ENCODE data around the gene LGR4. TPM values are rescaled to one million over a fixed set of nuclear protein-coding genes. Genes with fewer than 3 reads are reported as not detected.

The LGR4 gene
- total and polyA plus RNA-seq, 2 donors (not counting 1 experiment from before 2014, with no cell fraction given): 0.92 to 3.3 TPM

DNA sequence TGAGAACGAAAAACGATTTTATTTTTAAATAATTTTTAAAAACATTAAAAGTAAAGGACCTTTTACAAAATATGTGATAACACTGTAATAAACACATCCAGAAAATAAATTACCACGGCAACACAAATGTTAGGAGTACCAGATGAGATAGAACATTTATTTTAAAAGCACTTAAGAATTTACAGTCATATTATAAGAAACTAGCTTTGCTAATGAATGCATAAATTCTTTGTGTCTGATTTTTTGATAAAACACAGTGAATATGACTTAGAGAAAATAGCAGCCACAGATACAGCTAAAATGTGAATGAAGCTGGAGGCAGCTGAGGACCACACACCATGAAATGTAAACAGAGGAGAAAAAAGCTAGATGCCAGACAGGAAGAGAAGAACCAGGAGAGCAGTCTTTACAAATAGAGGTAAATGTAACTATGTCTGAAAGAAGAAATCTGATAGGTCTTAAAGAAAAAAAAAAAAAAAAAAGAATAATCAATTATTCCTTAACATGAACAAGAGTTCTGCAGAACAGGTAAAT lies 124.2 kb downstream of the LGR4 start:
- ATAC-seq (ENCODE audit: low read depth): no peak
- POLR2A ChIA-PET: no interaction called here
- no peak overlapping the region for H3K27ac ChIP-seq (ENCODE audit: low read length in 2 of 2)
- Mint-ChIP-seq H3K4me3 (no peak overlapping the region), H3K9me3 (ENCODE audit: insufficient read depth) (no peaks in the 10 kb centered on the region), H3K27me3 (no peaks in the 10 kb centered on the region), H3K27ac (no peak overlapping the region), H3K4me1 (no peaks in the 10 kb centered on the region)
- no peaks in the 10 kb centered on the region for H4K20me1 ChIP-seq (ENCODE audit: control insufficient read depth, insufficient read depth, low read length, poor library complexity, severe bottlenecking)
- no peak overlapping the region for H3K9ac ChIP-seq (ENCODE audit: low read length)
- H3K4me1 ChIP-seq (ENCODE audit: control insufficient read depth in 2 of 2, insufficient read depth in 2 of 2, low read length in 2 of 2): no peaks in the 10 kb centered on the region
- WGBS (ENCODE audit: insufficient coverage): no CpG with 5 or more reads among the region's 3 CpGs
- no peak overlapping the region for H3K4me2 ChIP-seq (replicated peaks; ENCODE audit: low read depth, low read length, poor library complexity, severe bottlenecking)
- H3K79me2 ChIP-seq (ENCODE audit: control insufficient read depth, insufficient read depth, low read length): no peaks in the 10 kb centered on the region
- intact Hi-C loops (cut with micrococcal nuclease): no loop called here
- H3K9me3 ChIP-seq (ENCODE audit: control extremely low read depth in 1 of 3, control insufficient read depth in 2 of 3, insufficient read depth in 1 of 3, low read length in 2 of 3): no peaks in the 10 kb centered on the region
- no peaks in the 10 kb centered on the region for H3K36me3 ChIP-seq (replicated peaks in 1 of 2; ENCODE audit: control extremely low read depth in 1 of 2, control insufficient read depth in 1 of 2, extremely low read depth in 1 of 2, insufficient read depth in 2 of 2, low read length in 1 of 2)
- no peaks in the 10 kb centered on the region for H3K27me3 ChIP-seq (replicated peaks in 1 of 4; ENCODE audit: control extremely low read depth in 1 of 4, control insufficient read depth in 3 of 4, insufficient read depth in 4 of 4, low read length in 3 of 4)
- no peak overlapping the region for H2AFZ ChIP-seq (ENCODE audit: insufficient read depth, low read depth, low read length, poor library complexity, severe bottlenecking)
- TF ChIP-seq, protein P1, sequence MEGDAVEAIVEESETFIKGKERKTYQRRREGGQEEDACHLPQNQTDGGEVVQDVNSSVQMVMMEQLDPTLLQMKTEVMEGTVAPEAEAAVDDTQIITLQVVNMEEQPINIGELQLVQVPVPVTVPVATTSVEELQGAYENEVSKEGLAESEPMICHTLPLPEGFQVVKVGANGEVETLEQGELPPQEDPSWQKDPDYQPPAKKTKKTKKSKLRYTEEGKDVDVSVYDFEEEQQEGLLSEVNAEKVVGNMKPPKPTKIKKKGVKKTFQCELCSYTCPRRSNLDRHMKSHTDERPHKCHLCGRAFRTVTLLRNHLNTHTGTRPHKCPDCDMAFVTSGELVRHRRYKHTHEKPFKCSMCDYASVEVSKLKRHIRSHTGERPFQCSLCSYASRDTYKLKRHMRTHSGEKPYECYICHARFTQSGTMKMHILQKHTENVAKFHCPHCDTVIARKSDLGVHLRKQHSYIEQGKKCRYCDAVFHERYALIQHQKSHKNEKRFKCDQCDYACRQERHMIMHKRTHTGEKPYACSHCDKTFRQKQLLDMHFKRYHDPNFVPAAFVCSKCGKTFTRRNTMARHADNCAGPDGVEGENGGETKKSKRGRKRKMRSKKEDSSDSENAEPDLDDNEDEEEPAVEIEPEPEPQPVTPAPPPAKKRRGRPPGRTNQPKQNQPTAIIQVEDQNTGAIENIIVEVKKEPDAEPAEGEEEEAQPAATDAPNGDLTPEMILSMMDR (IDR thresholded peaks at IDR 0.05): no peak
- TF ChIP-seq EZH2 (IDR thresholded peaks at IDR 0.05; ENCODE audit: borderline replicate concordance, insufficient read depth, low read depth, low read length, poor library complexity, severe bottlenecking): no peak
- DNase-seq: no peak
- no peak overlapping the region for H3K4me3 ChIP-seq (ENCODE audit: control extremely low read depth in 1 of 5, extremely low read depth in 1 of 5, insufficient read depth in 1 of 5, low read depth in 2 of 5, low read length in 4 of 5)
- CTCF ChIA-PET: no interaction called here

DNA sequence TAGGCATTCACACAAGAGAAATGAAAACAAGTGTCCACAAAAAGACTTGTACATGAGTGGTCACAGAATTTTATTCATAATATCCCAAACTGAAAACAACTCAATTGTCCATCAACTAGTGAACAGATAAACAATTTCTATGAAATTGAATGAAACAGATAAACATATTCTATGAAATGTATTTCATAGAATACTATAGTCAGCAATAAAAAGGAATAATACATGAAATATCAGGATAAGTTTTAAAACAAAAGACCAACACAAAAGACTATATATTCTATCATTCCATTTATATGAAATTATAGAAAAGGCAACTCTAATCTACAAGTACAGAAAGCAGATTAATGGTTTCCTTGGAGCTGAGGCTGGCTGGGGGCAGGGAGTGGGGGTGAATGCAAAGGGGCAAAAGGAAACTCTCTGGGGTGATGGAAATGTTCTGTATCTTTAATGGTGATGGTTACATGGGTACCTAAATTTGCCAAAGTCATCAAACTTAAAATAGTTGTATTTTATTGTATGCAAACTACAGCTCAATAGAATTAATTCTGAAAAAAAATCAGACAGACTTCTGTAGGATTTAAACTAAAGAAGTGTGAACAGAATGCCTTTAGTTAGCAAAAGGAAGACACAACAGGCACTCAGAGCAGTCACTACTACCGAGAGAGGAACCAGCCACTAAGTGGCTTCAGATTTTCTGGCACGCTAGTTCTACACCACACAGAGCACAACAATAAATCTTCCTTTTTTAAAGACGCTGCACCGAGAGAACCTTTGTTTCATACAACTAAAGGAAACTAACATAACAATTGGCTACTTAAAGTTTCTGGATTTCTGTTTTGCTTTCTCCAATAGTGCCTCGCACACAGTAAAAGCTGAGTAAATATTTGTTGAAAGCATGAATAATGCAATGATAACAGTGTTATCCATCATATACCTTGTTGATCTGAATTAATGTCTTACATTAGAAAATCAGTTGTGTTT lies 124.9 kb downstream of the LGR4 start:
- TF ChIP-seq EZH2 (IDR thresholded peaks at IDR 0.05; ENCODE audit: borderline replicate concordance, insufficient read depth, low read depth, low read length, poor library complexity, severe bottlenecking): no peak
- WGBS (ENCODE audit: insufficient coverage): 88% methylated on average over 2 of the region's 5 CpGs
- Histone ChIP-seq H4K20me1 (ENCODE audit: control insufficient read depth, insufficient read depth, low read length, poor library complexity, severe bottlenecking) (no peaks in the 10 kb centered on the region), H3K36me3 (replicated peaks in 1 of 2; ENCODE audit: control extremely low read depth in 1 of 2, control insufficient read depth in 1 of 2, extremely low read depth in 1 of 2, insufficient read depth in 2 of 2, low read length in 1 of 2) (no peaks in the 10 kb centered on the region), H3K4me2 (replicated peaks; ENCODE audit: low read depth, low read length, poor library complexity, severe bottlenecking) (no peak overlapping the region), H3K79me2 (ENCODE audit: control insufficient read depth, insufficient read depth, low read length) (no peaks in the 10 kb centered on the region), H3K27me3 (replicated peaks in 1 of 4; ENCODE audit: control extremely low read depth in 1 of 4, control insufficient read depth in 3 of 4, insufficient read depth in 4 of 4, low read length in 3 of 4) (no peaks in the 10 kb centered on the region), H3K4me3 (ENCODE audit: control extremely low read depth in 1 of 5, extremely low read depth in 1 of 5, insufficient read depth in 1 of 5, low read depth in 2 of 5, low read length in 4 of 5) (no peak overlapping the region), H3K4me1 (ENCODE audit: control insufficient read depth in 2 of 2, insufficient read depth in 2 of 2, low read length in 2 of 2) (no peaks in the 10 kb centered on the region), H2AFZ (ENCODE audit: insufficient read depth, low read depth, low read length, poor library complexity, severe bottlenecking) (no peak overlapping the region), H3K9me3 (ENCODE audit: control extremely low read depth in 1 of 3, control insufficient read depth in 2 of 3, insufficient read depth in 1 of 3, low read length in 2 of 3) (no peaks in the 10 kb centered on the region), H3K27ac (ENCODE audit: low read length in 2 of 2) (no peak overlapping the region), H3K9ac (ENCODE audit: low read length) (no peak overlapping the region)
- Mint-ChIP-seq H3K27ac (no peak overlapping the region), H3K4me3 (no peak overlapping the region), H3K27me3 (no peaks in the 10 kb centered on the region), H3K9me3 (ENCODE audit: insufficient read depth) (no peaks in the 10 kb centered on the region), H3K4me1 (no peaks in the 10 kb centered on the region)
- POLR2A ChIA-PET: no interaction called here
- CTCF ChIA-PET: no interaction called here
- DNase-seq (no peak), ATAC-seq (ENCODE audit: low read depth) (no peak)
- intact Hi-C loops (cut with micrococcal nuclease): no loop called here
